Ovary (tissue), 9 donors: ENCODE results near the gene RAF1. TPM values are rescaled to one million over a fixed set of nuclear protein-coding genes. Genes with fewer than 3 reads are reported as not detected.

Experiments used
- DNase-seq, 5 donors: peaks; one replicate each; pipeline ENCODE4 v3.0.0-alpha.2; 2019 to 2020
- H3K27ac ChIP-seq, 2 donors: fragments of 200-600 bp; one replicate each; pipeline versions ENCODE4 v1.5.1 to v1.8.0; 2019 to 2022
- H3K27me3 ChIP-seq: fragments of 200-600 bp; one replicate; pipeline ENCODE4 v1.8.0; 2022
- H3K36me3 ChIP-seq: fragments of 200-600 bp; sonication (generic); one replicate; pipeline ENCODE4 v1.5.1; 2019
- H3K4me1 ChIP-seq: one replicate; pipeline ENCODE4 v1.8.1; 2013; ENCODE audit warnings: mild to moderate bottlenecking, moderate library complexity; ENCODE audit not compliant: insufficient read depth
- H3K4me3 ChIP-seq: fragments of 200-600 bp; sonication (generic); one replicate; pipeline ENCODE4 v1.5.1; 2017
- H3K9me3 ChIP-seq, 2 donors: fragments of 200-600 bp in 1 of 2; sonication (generic) in 1 of 2; one replicate each; pipeline versions ENCODE4 v1.5.1 to v1.8.1; 2013 to 2019; ENCODE audit warnings: mild to moderate bottlenecking in 1 of 2, moderate library complexity in 1 of 2
- CTCF ChIP-seq, 3 donors: fragments of 450-650 bp in 2 of 3; fragments of 200-600 bp in 1 of 3; IDR thresholded peaks; one replicate each; pipeline versions ENCODE4 v1.5.1 to v1.8.0; 2016 to 2022; ENCODE audit warnings: antibody characterized with exemption in 3 of 3, mild to moderate bottlenecking in 1 of 3
- EP300 ChIP-seq: sonication (generic); formaldehyde crosslinking; IDR thresholded peaks from one replicate; pipeline ENCODE4 v1.6.1; 2017; ENCODE audit warnings: antibody characterized with exemption
- POLR2A ChIP-seq: fragments of 450-650 bp; IDR thresholded peaks from one replicate; pipeline ENCODE4 v1.6.1; 2017; ENCODE audit warnings: antibody characterized with exemption, mild to moderate bottlenecking, moderate library complexity
- WGBS, 3 donors: extraction: QIAGEN DNeasy Blood & Tissue Kit in 1 of 3; methylation state at CpG; one replicate each; pipeline versions ENCODE4 v1.1.5 to v1.1.7; 2013 to 2017; 5-methylcytosine and 5-hydroxymethylcytosine counted together
- intact Hi-C, 4 donors: fragments of 100-400 bp; cut with DNase I; formaldehyde crosslinking; loops; one replicate each; pipeline versions ENCODE4 v1.11.0 to v1.15.1; 2022 to 2023
- polyA plus RNA-seq, 2 donors: library from polyadenylated mRNA; stranded (reverse); fragments of 200-250 nt in 1 of 2; fragments of 350-450 nt in 1 of 2; fragmentation: Illumina TruSeq in 1 of 2; extraction: RNeasy Lipid Tissue Mini Kit (QIAGEN cat#74804) in 1 of 2; gene quantifications; one replicate each; pipeline ENCODE4 v1.2.3, GENCODE V29; 2013 to 2014
- total RNA-seq, 7 donors: library from RNA; depleted of rRNA in 2 of 7; stranded (reverse); fragments of >200 nt in 2 of 7; fragmentation: NEBNext Ultra II Directional in 3 of 7; extraction: Animal tissue kit (Norgen Biotek cat#: 25700) in 3 of 7; gene quantifications; one replicate each; pipeline versions ENCODE4 v1.1.0 to v1.2.4, GENCODE V29; 2016 to 2023
- donor health status: DM: no; HTN: no; CAD: no; lungs with moderate emphysema.
- donor health status: DM: no; HTN: no; CAD: no.
- donor health status: Bipolar disorder and iron deficiency.
- donor health status: DM: yes; HTN: yes; CAD: no.
- donor health status: DM: no; HTN: no; CAD: no.
- donor health status: DM: yes; HTN: yes; CAD: no.

The RAF1 gene
- total and polyA plus RNA-seq, 9 donors = 62.1 to 106 (median 78.8) TPM

- intact Hi-C loops = no loop called here
- H3K4me1 ChIP-seq = no peaks in the 10 kb centered on the region
Observed at GRCh38 chr3:12568747-12569146, 95.2 kb downstream of the RAF1 start.

GRCh38 chr3:12566976-12567375, 96.9 kb downstream of the RAF1 start:
- no peak for DNase-seq
- TF ChIP-seq EP300 = no peak
- no peak for TF ChIP-seq POLR2A
- TF ChIP-seq CTCF (IDR thresholded peaks at IDR 0.05) = no peak
- H3K27me3 ChIP-seq = no peaks in the 10 kb centered on the region
- intact Hi-C loops = no loop called here
- H3K27ac ChIP-seq = no peak overlapping the region
- H3K9me3 ChIP-seq = peaks cover 0 to 4% of the 10 kb centered on the region in 2 donors
- H3K36me3 ChIP-seq = no peaks in the 10 kb centered on the region
- no peaks in the 10 kb centered on the region for H3K4me1 ChIP-seq
- no peak overlapping the region for H3K4me3 ChIP-seq

More at GRCh38 chr3:12568747-12569146, 95.2 kb downstream of the RAF1 start:
- H3K27me3 ChIP-seq = no peaks in the 10 kb centered on the region
- no peak overlapping the region for H3K4me3 ChIP-seq
- no peak for DNase-seq
- WGBS, 3 donors = 78 to 82% (median 81%) methylated on average over 3 of the region's 3 CpGs
- H3K9me3 ChIP-seq = peaks cover 0 to 4% of the 10 kb centered on the region in 2 donors
- no peak for TF ChIP-seq POLR2A
- TF ChIP-seq CTCF (IDR thresholded peaks at IDR 0.05) = no peak
- no peak for TF ChIP-seq EP300
- no peaks in the 10 kb centered on the region for H3K36me3 ChIP-seq
- H3K27ac ChIP-seq = no peak overlapping the region

GRCh38 chr3:12562451-12562850, 101.5 kb downstream of the RAF1 start:
- TF ChIP-seq CTCF (IDR thresholded peaks at IDR 0.05) = no peak
- no peak for TF ChIP-seq POLR2A
- no peak for TF ChIP-seq EP300
- WGBS, 3 donors = 60 to 80% (median 71%) methylated on average over 1 of the region's 1 CpG
- DNase-seq = no peak
- Histone ChIP-seq H3K36me3 (no peaks in the 10 kb centered on the region), H3K9me3 (peaks cover 0 to 4% of the 10 kb centered on the region in 2 donors), H3K27ac (no peak overlapping the region), H3K27me3 (no peaks in the 10 kb centered on the region), H3K4me1 (peaks cover 4% of the 10 kb centered on the region), H3K4me3 (no peak overlapping the region)
- intact Hi-C loops = no loop called here

- WGBS, 3 donors = 81 to 84% (median 81%) methylated on average over 2 of the region's 2 CpGs
- peaks cover 4% of the 10 kb centered on the region for H3K4me1 ChIP-seq
- no peaks in the 10 kb centered on the region for H3K27me3 ChIP-seq
- H3K27ac ChIP-seq = no peak overlapping the region
- no peak for DNase-seq
- no peaks in the 10 kb centered on the region for H3K36me3 ChIP-seq
- peaks cover 0 to 4% of the 10 kb centered on the region in 2 donors for H3K9me3 ChIP-seq
- intact Hi-C loops = no loop called here
- H3K4me3 ChIP-seq = no peak overlapping the region
- TF ChIP-seq CTCF (IDR thresholded peaks at IDR 0.05) (no peak), EP300 (no peak), POLR2A (no peak)
Observed at GRCh38 chr3:12561397-12561796, 102.5 kb downstream of the RAF1 start.
